IMR-90 (cell line): ENCODE results near the gene HEATR9. TPM values are rescaled to one million over a fixed set of nuclear protein-coding genes. Genes with fewer than 3 reads are reported as not detected.

Source experiments
- ATAC-seq: fragments of 200-7000 bp; cut with Tn5 transposase; 2 replicates; pipeline ENCODE4 v1.9.1; 2020; ENCODE audit warnings: low read depth, mild to moderate bottlenecking, moderate library complexity
- BruUV-seq: library from RNA; stranded (reverse); fragments of 400-500 nt; replicated peaks from 2 replicates; lab custom pipeline; 2021; lab: Mats Ljungman, UMichigan
- CTCF ChIA-PET: fragments of 300-600 bp; formaldehyde crosslinking; extraction: SDS; loops from one replicate; lab custom pipeline; 2021; ENCODE audit warnings: antibody characterized with exemption; lab: Yijun Ruan, JAX
- POLR2A ChIA-PET: fragments of 300-600 bp; sonication (Branson Sonifier 250); formaldehyde crosslinking; loops from one replicate; lab custom pipeline; 2022; ENCODE audit warnings: antibody characterized with exemption; ENCODE audit not compliant: unreplicated experiment; lab: Charles Lee
- DNase-seq: peaks from one replicate; pipeline ENCODE4 v3.0.0; 2013
- H2AFZ ChIP-seq: replicated peaks from 2 replicates; pipeline ENCODE3; 2013; ENCODE audit warnings: low read length, mild to moderate bottlenecking; ENCODE audit not compliant: poor library complexity
- H2AK5ac ChIP-seq: 2 replicates; pipeline ENCODE4 v1.6.1; 2013; ENCODE audit warnings: low read depth, low read length, inconsistent platforms
- H2AK9ac ChIP-seq: replicated peaks from 2 replicates; pipeline ENCODE3; 2013; ENCODE audit warnings: mild to moderate bottlenecking, low read depth, low read length, moderate library complexity; ENCODE audit not compliant: poor library complexity
- H2BK120ac ChIP-seq: 2 replicates; pipeline ENCODE4 v1.6.1; 2013; ENCODE audit warnings: low read depth, low read length, inconsistent platforms
- H2BK15ac ChIP-seq: 3 replicates; pipeline ENCODE4 v1.6.1; 2013; ENCODE audit warnings: low read depth, low read length, inconsistent platforms
- H2BK20ac ChIP-seq: 2 replicates; pipeline ENCODE4 v1.6.1; 2013; ENCODE audit warnings: low read depth, mild to moderate bottlenecking, inconsistent platforms, low read length, moderate library complexity
- H2BK5ac ChIP-seq: 2 replicates; pipeline ENCODE4 v1.6.1; 2013; ENCODE audit warnings: mild to moderate bottlenecking, low read depth, low read length, inconsistent platforms; ENCODE audit not compliant: poor library complexity, severe bottlenecking
- H3K14ac ChIP-seq: replicated peaks from 2 replicates; pipeline ENCODE4 v1.6.1; 2013; ENCODE audit warnings: low read depth, low read length, inconsistent platforms
- H3K18ac ChIP-seq: 2 replicates; pipeline ENCODE4 v1.6.1; 2013; ENCODE audit warnings: low read depth, low read length, control low read depth
- H3K23ac ChIP-seq: 2 replicates; pipeline ENCODE4 v1.6.1; 2013; ENCODE audit warnings: low read depth, low read length, inconsistent platforms
- H3K27ac ChIP-seq: 2 replicates; pipeline ENCODE4 v1.5.1; 2013; ENCODE audit warnings: mild to moderate bottlenecking, control low read depth, low read length; ENCODE audit not compliant: insufficient read depth
- H3K27me3 ChIP-seq: 2 replicates; pipeline ENCODE4 v1.6.1; 2013; ENCODE audit warnings: low read length; ENCODE audit not compliant: control insufficient read depth, insufficient read depth
- H3K36me3 ChIP-seq: 2 replicates; pipeline ENCODE4 v1.6.1; 2013; ENCODE audit warnings: low read length, mixed read lengths; ENCODE audit not compliant: control insufficient read depth, insufficient read depth
- H3K4ac ChIP-seq: 2 replicates; pipeline ENCODE4 v1.6.1; 2013; ENCODE audit warnings: low read depth, low read length, inconsistent platforms
- H3K4me1 ChIP-seq: 2 replicates; pipeline ENCODE4 v1.6.1; 2013; ENCODE audit warnings: low read length, mixed read lengths; ENCODE audit not compliant: control insufficient read depth, insufficient read depth
- H3K4me2 ChIP-seq: 2 replicates; pipeline ENCODE4 v1.6.1; 2013; ENCODE audit warnings: low read depth, mild to moderate bottlenecking, control low read depth, low read length, moderate library complexity
- H3K4me3 ChIP-seq: 2 replicates; pipeline ENCODE4 v1.5.1; 2013; ENCODE audit warnings: low read depth, mild to moderate bottlenecking, control low read depth, low read length, moderate library complexity; ENCODE audit not compliant: insufficient read depth
- H3K56ac ChIP-seq: 2 replicates; pipeline ENCODE4 v1.6.1; 2013; ENCODE audit warnings: low read length, inconsistent platforms; ENCODE audit not compliant: insufficient read depth; ENCODE audit errors: extremely low read depth
- H3K79me1 ChIP-seq, 2 experiments: 2 replicates each; pipeline ENCODE4 v1.6.1; 2013; ENCODE audit warnings: low read length in 2 of 2, inconsistent platforms in 1 of 2, low read depth in 1 of 2
- H3K9ac ChIP-seq: 2 replicates; pipeline ENCODE4 v1.6.1; 2013; ENCODE audit warnings: low read depth, low read length, control low read depth
- H3K9me1 ChIP-seq: 2 replicates; pipeline ENCODE4 v1.6.1; 2013; ENCODE audit warnings: low read length, inconsistent platforms; ENCODE audit not compliant: insufficient read depth
- H3K9me3 ChIP-seq: 2 replicates; pipeline ENCODE4 v1.6.1; 2013; ENCODE audit warnings: low read length; ENCODE audit not compliant: control insufficient read depth, insufficient read depth
- H4K20me1 ChIP-seq: 2 replicates; pipeline ENCODE4 v1.6.1; 2013; ENCODE audit warnings: low read length, inconsistent platforms; ENCODE audit not compliant: insufficient read depth
- H4K5ac ChIP-seq: 2 replicates; pipeline ENCODE4 v1.6.1; 2013; ENCODE audit warnings: mild to moderate bottlenecking, low read depth, low read length, control low read depth
- H4K8ac ChIP-seq, 2 experiments: 2 replicates each; pipeline ENCODE4 v1.6.1; 2013; ENCODE audit warnings: low read depth in 2 of 2, low read length in 2 of 2, control low read depth in 1 of 2, inconsistent platforms in 1 of 2
- H4K91ac ChIP-seq: 2 replicates; pipeline ENCODE4 v1.6.1; 2013; ENCODE audit warnings: low read depth, low read length, inconsistent platforms; ENCODE audit not compliant: insufficient read depth
- BHLHE40 ChIP-seq: fragments of 150-350 bp; IDR thresholded peaks from 2 replicates; pipeline ENCODE4 v1.6.1; 2016; ENCODE audit warnings: mild to moderate bottlenecking, low read depth, low read length
- CEBPB ChIP-seq: IDR thresholded peaks from 2 replicates; pipeline ENCODE4 v1.6.1; 2012; ENCODE audit warnings: low read depth, low read length, improper control_type of control experiment
- CHD1 ChIP-seq: IDR thresholded peaks from 2 replicates; pipeline ENCODE4 v1.6.1; 2012; ENCODE audit warnings: low read depth, low read length, improper control_type of control experiment
- CTCF ChIP-seq: conservative IDR thresholded peaks from 2 replicates; pipeline ENCODE4 v1.5.1; 2012; ENCODE audit warnings: mild to moderate bottlenecking, low read depth, low read length, improper control_type of control experiment
- ELK1 ChIP-seq: fragments of 150-350 bp; IDR thresholded peaks from 2 replicates; pipeline ENCODE4 v1.6.1; 2016; ENCODE audit warnings: low read depth, mild to moderate bottlenecking, low read length, moderate library complexity, borderline replicate concordance
- FOS ChIP-seq: fragments of 150-350 bp; IDR thresholded peaks from 2 replicates; pipeline ENCODE4 v1.6.1; 2016; ENCODE audit warnings: low read depth, low read length
- MAFK ChIP-seq: IDR thresholded peaks from 2 replicates; pipeline ENCODE4 v1.6.1; 2012; ENCODE audit warnings: low read depth, low read length, improper control_type of control experiment
- MAZ ChIP-seq: IDR thresholded peaks from 2 replicates; pipeline ENCODE4 v1.6.1; 2012; ENCODE audit warnings: low read depth, mild to moderate bottlenecking, low read length, improper control_type of control experiment, moderate library complexity, borderline replicate concordance
- MXI1 ChIP-seq: IDR thresholded peaks from 2 replicates; pipeline ENCODE4 v1.6.1; 2012; ENCODE audit warnings: low read depth, mild to moderate bottlenecking, low read length, moderate library complexity, borderline replicate concordance
- NFE2L2 ChIP-seq: fragments of 150-350 bp; IDR thresholded peaks from 2 replicates; pipeline ENCODE4 v1.6.1; 2016; ENCODE audit warnings: low read depth, mild to moderate bottlenecking, low read length
- POLR2A ChIP-seq: IDR thresholded peaks from 2 replicates; pipeline ENCODE4 v1.6.1; 2012; ENCODE audit warnings: mild to moderate bottlenecking, low read depth, low read length
- RAD21 ChIP-seq: IDR thresholded peaks from 2 replicates; pipeline ENCODE4 v1.6.1; 2012; ENCODE audit warnings: low read length, improper control_type of control experiment
- RCOR1 ChIP-seq: IDR thresholded peaks from 2 replicates; pipeline ENCODE4 v1.6.1; 2012; ENCODE audit warnings: mild to moderate bottlenecking, low read length, improper control_type of control experiment; ENCODE audit not compliant: insufficient replicate concordance
- RFX5 ChIP-seq: IDR thresholded peaks from 2 replicates; pipeline ENCODE4 v1.8.0; 2012; ENCODE audit warnings: low read depth, mild to moderate bottlenecking, low read length, moderate library complexity
- SMC3 ChIP-seq: fragments of 150-350 bp; IDR thresholded peaks from 2 replicates; pipeline ENCODE4 v1.6.1; 2016; ENCODE audit warnings: low read depth, mild to moderate bottlenecking, antibody characterized with exemption, low read length, moderate library complexity
- WGBS, 2 experiments: methylation state at CpG; one replicate each; pipeline versions ENCODE4 v1.1.5 to v1.1.7; 2013; ENCODE audit warnings: missing lambda C conversion rate in 2 of 2; ENCODE audit not compliant: insufficient read length in 1 of 2; ENCODE audit errors: extremely low coverage in 2 of 2; 5-methylcytosine and 5-hydroxymethylcytosine counted together
- dilution Hi-C: fragments of 300-500 bp; cut with HindIII; formaldehyde crosslinking; loops from one replicate; pipeline ENCODE4 v1.14.3; 2018; ENCODE audit warnings: low sequenced_read_pairs; ENCODE audit not compliant: unreplicated experiment
- in situ Hi-C: fragments of 300-500 bp; cut with MboI; formaldehyde crosslinking; loops from 3 replicates; pipeline ENCODE4 v1.14.3; 2019; ENCODE audit warnings: low sequenced_read_pairs, inconsistent platforms, mixed read lengths
- intact Hi-C: fragments of 100-400 bp; cut with micrococcal nuclease; formaldehyde crosslinking; loops from 2 replicates; pipeline ENCODE4 v1.10.0; 2022
- polyA plus RNA-seq, 3 experiments: library from polyadenylated mRNA; depleted of rRNA; stranded (reverse); fragments of >200 nt; gene quantifications; 2 replicates each; pipeline ENCODE4 v1.2.3, GENCODE V29; 2012; ENCODE audit warnings: low replicate concordance in 1 of 3
- total RNA-seq: library from RNA; depleted of rRNA; stranded (reverse); fragments of >200 nt; gene quantifications from 2 replicates; pipeline ENCODE4 v1.2.3, GENCODE V29; 2012
- TF ChIP-seq, protein P1 (sequence below): fragments of 150-350 bp; IDR thresholded peaks from 2 replicates; pipeline ENCODE4 v1.6.1; 2017; ENCODE audit warnings: mild to moderate bottlenecking, antibody characterized with exemption, low read length, low read depth

Gene HEATR9
- total and polyA plus RNA-seq, 2 of the 4 experiments (the other 2 are of a cell fraction): not detected

- Histone ChIP-seq H3K4me2 (no peak overlapping the region), H3K9me1 (no peaks in the 10 kb centered on the region), H3K18ac (no peak overlapping the region), H3K4ac (no peak overlapping the region), H4K91ac (no peak overlapping the region), H3K27ac (no peak overlapping the region), H2BK120ac (no peak overlapping the region), H3K27me3 (no peaks in the 10 kb centered on the region), H3K56ac (no peak overlapping the region), H4K5ac (no peak overlapping the region), H2BK15ac (no peak overlapping the region), H2AK5ac (no peak overlapping the region), H2BK20ac (no peak overlapping the region), H3K36me3 (peaks cover 51% of the 10 kb centered on the region), H2BK5ac (no peak overlapping the region), H3K4me3 (no peak overlapping the region), H2AFZ (no peak overlapping the region), H3K23ac (no peak overlapping the region), H2AK9ac (no peak overlapping the region), H3K14ac (no peak overlapping the region), H3K9me3 (no peaks in the 10 kb centered on the region), H4K20me1 (peaks cover 4% of the 10 kb centered on the region; the same call in 1 of the 2 replicates), H3K79me1 (peaks cover 13 to 14% of the 10 kb centered on the region in 2 experiments; a peak in 3 of 4 replicates), H4K8ac (no peak overlapping the region), H3K4me1 (no peaks in the 10 kb centered on the region), H3K9ac (no peak overlapping the region)
- dilution Hi-C loops: no loop called here
- ChIA-PET CTCF (no interaction called here), POLR2A (no interaction called here)
- DNase-seq (no peak), ATAC-seq (no peak)
- WGBS, 2 experiments: 98% methylated on average over 14 of the region's 19 CpGs; no CpG with 5 or more reads in 1 of the 2 experiments
- TF ChIP-seq ELK1: no peak
- TF ChIP-seq POLR2A: no peak
- no peak for TF ChIP-seq MAFK
- TF ChIP-seq CHD1: no peak
- TF ChIP-seq CTCF: no peak
- TF ChIP-seq BHLHE40: no peak
- TF ChIP-seq, protein P1, sequence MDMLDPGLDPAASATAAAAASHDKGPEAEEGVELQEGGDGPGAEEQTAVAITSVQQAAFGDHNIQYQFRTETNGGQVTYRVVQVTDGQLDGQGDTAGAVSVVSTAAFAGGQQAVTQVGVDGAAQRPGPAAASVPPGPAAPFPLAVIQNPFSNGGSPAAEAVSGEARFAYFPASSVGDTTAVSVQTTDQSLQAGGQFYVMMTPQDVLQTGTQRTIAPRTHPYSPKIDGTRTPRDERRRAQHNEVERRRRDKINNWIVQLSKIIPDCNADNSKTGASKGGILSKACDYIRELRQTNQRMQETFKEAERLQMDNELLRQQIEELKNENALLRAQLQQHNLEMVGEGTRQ: no peak
- TF ChIP-seq MAZ: no peak
- TF ChIP-seq RCOR1: no peak
- TF ChIP-seq NFE2L2: no peak
- no peak for TF ChIP-seq FOS
- no peak for TF ChIP-seq RAD21
- no peak for TF ChIP-seq RFX5
- TF ChIP-seq MXI1: no peak
- TF ChIP-seq SMC3: no peak
- TF ChIP-seq CEBPB: no peak
- intact Hi-C loops: no loop called here
- in situ Hi-C loops: no loop called here
- TSS peak; percentile 77 for BruUV-seq
Measured at GRCh38 chr17:35844547-35844946, 24.1 kb downstream of the HEATR9 start.
